ENCODE measurements around the gene PSMB2. TPM values are rescaled to one million over a fixed set of nuclear protein-coding genes. Genes with fewer than 3 reads are reported as not detected.

The PSMB2 gene
- total RNA-seq, 1 experiment from 2014 or later = 59.9 TPM

- TF ChIP-seq CTCF (IDR thresholded peaks at IDR 0.05; ENCODE audit: insufficient read depth in 1 of 2, low read depth in 1 of 2, low read length in 1 of 2, severe bottlenecking in 1 of 2, unreplicated experiment in 1 of 2) = no peak
- CTCF ChIA-PET = no interaction called here
- H3K36me3 Mint-ChIP-seq (ENCODE audit: insufficient read depth, unreplicated experiment) = no peaks in the 10 kb centered on the region
- intact Hi-C loops (cut with micrococcal nuclease; ENCODE audit: unreplicated experiment) = no loop called here
- Histone ChIP-seq H3K4me1 (no peaks in the 10 kb centered on the region), H3K27me3 (replicated peaks; ENCODE audit: control insufficient read depth, insufficient read depth, low read length) (no peaks in the 10 kb centered on the region), H3K36me3 (ENCODE audit: control insufficient read depth, insufficient read depth, low read length) (no peaks in the 10 kb centered on the region), H3K9me3 (no peaks in the 10 kb centered on the region), H3K4me3 (ENCODE audit: low read depth, low read length) (no peak overlapping the region)
- POLR2A ChIA-PET = no interaction called here
- H3K27ac Mint-ChIP-seq (ENCODE audit: unreplicated experiment) = no peak overlapping the region
- no peaks in the 10 kb centered on the region for H3K9me3 Mint-ChIP-seq (ENCODE audit: unreplicated experiment)
- H3K4me1 Mint-ChIP-seq (ENCODE audit: low read depth, unreplicated experiment) = peaks cover 7% of the 10 kb centered on the region
- no peak overlapping the region for H3K4me3 Mint-ChIP-seq (ENCODE audit: unreplicated experiment)
- peaks cover 19% of the 10 kb centered on the region for H3K27me3 Mint-ChIP-seq (ENCODE audit: insufficient read depth, unreplicated experiment)
- no TSS peak for BruUV-seq (replicated peaks)
- no peak for DNase-seq
These were observed 46.8 kb upstream of the PSMB2 start for GRCh38 chr1:35688161-35688560.

- POLR2A ChIA-PET = no interaction called here
- Histone ChIP-seq H3K4me3 (ENCODE audit: low read depth, low read length) (no peak overlapping the region), H3K36me3 (ENCODE audit: control insufficient read depth, insufficient read depth, low read length) (no peaks in the 10 kb centered on the region), H3K27me3 (replicated peaks; ENCODE audit: control insufficient read depth, insufficient read depth, low read length) (no peaks in the 10 kb centered on the region), H3K4me1 (no peaks in the 10 kb centered on the region), H3K9me3 (no peaks in the 10 kb centered on the region)
- no peak for TF ChIP-seq CTCF (IDR thresholded peaks at IDR 0.05; ENCODE audit: insufficient read depth in 1 of 2, low read depth in 1 of 2, low read length in 1 of 2, severe bottlenecking in 1 of 2, unreplicated experiment in 1 of 2)
- Mint-ChIP-seq H3K9me3 (ENCODE audit: unreplicated experiment) (no peaks in the 10 kb centered on the region), H3K36me3 (ENCODE audit: insufficient read depth, unreplicated experiment) (no peaks in the 10 kb centered on the region), H3K27ac (ENCODE audit: unreplicated experiment) (no peak overlapping the region), H3K4me3 (ENCODE audit: unreplicated experiment) (no peak overlapping the region), H3K27me3 (ENCODE audit: insufficient read depth, unreplicated experiment) (peaks cover 19% of the 10 kb centered on the region), H3K4me1 (ENCODE audit: low read depth, unreplicated experiment) (no peaks in the 10 kb centered on the region)
- no TSS peak for BruUV-seq (replicated peaks)
- CTCF ChIA-PET = no interaction called here
- DNase-seq = no peak
- intact Hi-C loops (cut with micrococcal nuclease; ENCODE audit: unreplicated experiment) = no loop called here
These were observed 41.7 kb upstream of the PSMB2 start for GRCh38 chr1:35683012-35683411.

- H3K4me1 ChIP-seq = no peaks in the 10 kb centered on the region
- peaks cover 19% of the 10 kb centered on the region for H3K27me3 Mint-ChIP-seq (ENCODE audit: insufficient read depth, unreplicated experiment)
- CTCF ChIA-PET = no interaction called here
These were observed 38.9 kb upstream of the PSMB2 start for GRCh38 chr1:35680271-35680670.

More at GRCh38 chr1:35680271-35680670, 38.9 kb upstream of the PSMB2 start:
- no peak overlapping the region for H3K4me3 Mint-ChIP-seq (ENCODE audit: unreplicated experiment)
- Histone ChIP-seq H3K36me3 (ENCODE audit: control insufficient read depth, insufficient read depth, low read length) (no peaks in the 10 kb centered on the region), H3K9me3 (no peaks in the 10 kb centered on the region), H3K27me3 (replicated peaks; ENCODE audit: control insufficient read depth, insufficient read depth, low read length) (no peaks in the 10 kb centered on the region), H3K4me3 (ENCODE audit: low read depth, low read length) (no peak overlapping the region)
- no peaks in the 10 kb centered on the region for H3K36me3 Mint-ChIP-seq (ENCODE audit: insufficient read depth, unreplicated experiment)
- no peak overlapping the region for H3K27ac Mint-ChIP-seq (ENCODE audit: unreplicated experiment)
- H3K9me3 Mint-ChIP-seq (ENCODE audit: unreplicated experiment) = no peaks in the 10 kb centered on the region
- TF ChIP-seq CTCF (IDR thresholded peaks at IDR 0.05; ENCODE audit: insufficient read depth in 1 of 2, low read depth in 1 of 2, low read length in 1 of 2, severe bottlenecking in 1 of 2, unreplicated experiment in 1 of 2) = no peak
- H3K4me1 Mint-ChIP-seq (ENCODE audit: low read depth, unreplicated experiment) = no peaks in the 10 kb centered on the region
- BruUV-seq (replicated peaks) = no TSS peak
- intact Hi-C loops (cut with micrococcal nuclease; ENCODE audit: unreplicated experiment) = no loop called here
- POLR2A ChIA-PET = no interaction called here
- DNase-seq = no peak
